Dendritic cell treated with granulocyte-macrophage colony-stimulating factor and Interleukin-4, amounts not matched to agents 40 ng/mL and 50 ng/mL, for 4 days (primary cell): ENCODE measurements around the gene MCC.

Source experiments
- H3K27ac Mint-ChIP-seq: one replicate; pipeline ENCODE4 v1.8.0; 2022; ENCODE audit warnings: mild to moderate bottlenecking, mixed read lengths
- H3K27me3 Mint-ChIP-seq: one replicate; pipeline ENCODE4 v1.8.0; 2022; ENCODE audit warnings: mild to moderate bottlenecking, mixed read lengths
- H3K36me3 Mint-ChIP-seq: one replicate; pipeline ENCODE4 v1.8.0; 2022; ENCODE audit warnings: low read depth, mixed read lengths
- H3K4me1 Mint-ChIP-seq: one replicate; pipeline ENCODE4 v1.8.0; 2022; ENCODE audit warnings: low read depth, mixed read lengths
- H3K4me3 Mint-ChIP-seq: one replicate; pipeline ENCODE4 v1.8.0; 2022; ENCODE audit warnings: mild to moderate bottlenecking, moderate library complexity, mixed read lengths
- H3K9me3 Mint-ChIP-seq: one replicate; pipeline ENCODE4 v1.8.0; 2022; ENCODE audit warnings: mixed read lengths
- intact Hi-C: fragments of 100-400 bp; cut with micrococcal nuclease; formaldehyde crosslinking; loops from one replicate; pipeline ENCODE4 v1.15.0; 2022

Gene MCC

DNA sequence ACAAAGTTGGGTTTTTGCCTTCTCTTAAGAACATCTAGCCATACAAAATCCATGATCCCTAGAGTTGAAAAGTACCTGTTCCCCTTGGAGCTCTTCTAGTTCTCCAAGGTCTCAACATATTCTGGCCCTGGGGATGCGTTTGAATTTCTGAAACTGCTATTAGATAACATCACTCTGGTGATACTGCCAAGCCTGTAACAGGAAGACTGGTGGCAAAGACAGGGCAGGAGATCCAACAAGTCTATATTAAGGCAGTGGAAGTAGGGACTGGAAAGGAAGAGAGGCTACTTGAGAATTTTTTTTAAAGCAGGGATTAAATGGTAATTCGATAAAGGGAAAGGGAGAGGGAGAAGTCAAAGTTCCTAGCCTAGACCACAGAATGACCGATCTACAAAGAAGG lies 264.9 kb downstream of the MCC start:
- intact Hi-C loops: no loop called here
- Mint-ChIP-seq H3K4me3 (no peak overlapping the region), H3K36me3 (no peaks in the 10 kb centered on the region), H3K9me3 (no peaks in the 10 kb centered on the region), H3K27me3 (peaks cover 8% of the 10 kb centered on the region), H3K4me1 (no peaks in the 10 kb centered on the region), H3K27ac (no peak overlapping the region)

DNA sequence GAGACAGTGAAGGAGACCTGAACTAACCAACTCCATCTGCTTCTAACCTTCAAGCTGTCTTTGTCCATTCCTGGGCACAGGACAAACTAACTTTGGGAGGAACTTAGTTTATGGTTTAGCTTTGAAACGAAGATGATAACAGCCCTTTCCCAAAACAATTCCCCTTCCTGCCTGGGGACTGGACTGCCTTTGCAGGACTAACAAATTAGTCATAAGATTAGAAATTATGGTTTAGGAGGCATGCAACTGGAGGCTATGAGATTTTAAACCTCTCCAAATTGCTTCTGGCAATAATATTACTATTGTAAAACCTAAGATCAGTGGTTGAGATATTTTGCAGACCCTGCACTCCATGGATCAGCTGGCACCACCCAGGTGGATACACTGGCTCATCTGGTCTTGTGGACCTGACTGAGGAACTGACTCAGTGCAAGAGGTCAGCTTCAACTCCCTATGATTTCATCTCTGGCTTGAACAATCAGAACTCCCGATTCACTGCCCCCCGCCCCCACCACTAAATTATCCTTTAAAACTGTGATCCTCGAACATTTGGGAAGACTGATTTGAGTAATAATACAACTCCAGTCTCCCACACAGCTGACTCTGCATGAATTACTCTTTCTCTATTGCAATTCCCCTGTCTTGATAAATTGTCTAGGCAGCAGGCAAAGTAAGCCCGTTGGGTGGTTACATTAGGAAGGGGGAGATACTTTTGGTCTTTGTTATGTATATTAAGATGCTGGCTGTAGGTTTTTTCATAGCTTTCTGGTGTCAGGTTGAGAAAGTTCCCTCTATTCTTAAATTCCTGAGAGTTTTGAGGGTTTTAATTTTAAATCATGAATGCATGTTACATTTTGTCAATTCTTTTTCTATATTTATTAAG lies 266.7 kb downstream of the MCC start:
- Mint-ChIP-seq H3K27me3 (peaks cover 8% of the 10 kb centered on the region), H3K9me3 (no peaks in the 10 kb centered on the region), H3K4me3 (no peak overlapping the region), H3K27ac (no peak overlapping the region), H3K4me1 (no peaks in the 10 kb centered on the region), H3K36me3 (no peaks in the 10 kb centered on the region)
- intact Hi-C loops: no loop called here

DNA sequence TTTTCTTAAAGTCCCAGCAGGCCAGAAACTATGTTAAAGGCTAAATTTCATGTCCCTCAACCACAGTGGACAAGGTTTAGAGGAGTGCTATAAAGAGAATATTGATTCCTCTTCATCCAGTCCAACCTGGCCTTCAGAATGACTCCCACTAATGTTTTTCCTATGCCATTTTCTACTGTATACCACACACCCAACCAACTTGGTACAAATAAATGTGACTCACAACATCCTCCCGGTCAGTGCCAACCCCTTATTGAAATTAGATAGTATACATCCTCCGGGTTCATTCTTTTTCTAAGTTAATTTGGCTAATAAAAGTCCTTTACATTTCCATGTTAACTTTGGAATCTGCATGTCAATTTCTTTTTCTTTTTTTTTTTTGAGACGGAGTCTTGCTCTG lies 268.6 kb downstream of the MCC start:
- Mint-ChIP-seq H3K9me3 (no peaks in the 10 kb centered on the region), H3K4me3 (no peak overlapping the region), H3K27ac (no peak overlapping the region), H3K36me3 (no peaks in the 10 kb centered on the region), H3K27me3 (peaks cover 2% of the 10 kb centered on the region), H3K4me1 (no peaks in the 10 kb centered on the region)
- intact Hi-C loops: no loop called here

DNA sequence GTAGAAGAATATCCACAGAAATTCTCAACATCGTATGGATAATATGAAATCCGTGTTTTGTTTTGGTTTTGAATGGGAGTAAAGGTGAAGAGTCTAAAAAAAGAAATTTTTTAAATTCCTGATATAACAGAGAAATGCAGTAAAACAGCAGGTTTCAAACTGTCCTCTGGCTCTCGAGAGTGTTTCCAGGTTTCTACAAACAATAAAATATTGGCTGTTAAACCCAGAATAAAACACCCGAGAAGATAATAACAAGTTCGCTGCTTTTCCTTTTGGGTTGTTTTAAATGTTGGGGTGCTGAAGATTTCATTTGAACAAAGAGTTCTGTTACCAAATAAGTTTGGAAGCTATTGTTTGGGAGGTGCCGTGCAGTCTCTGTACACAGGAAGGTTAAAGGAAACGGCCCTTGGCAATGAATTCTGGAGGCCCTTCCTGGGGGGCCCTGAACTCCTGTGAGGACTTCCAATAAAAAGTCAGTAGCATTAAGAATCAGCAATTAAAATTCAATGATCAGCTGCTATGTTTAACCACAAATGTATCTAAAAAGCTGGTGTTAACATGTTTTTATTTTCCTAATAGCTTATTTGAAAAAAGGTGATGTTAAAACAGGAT lies 269.2 kb downstream of the MCC start:
- Mint-ChIP-seq H3K4me3 (no peak overlapping the region), H3K36me3 (no peaks in the 10 kb centered on the region), H3K4me1 (no peaks in the 10 kb centered on the region), H3K27me3 (peaks cover 2% of the 10 kb centered on the region), H3K9me3 (no peaks in the 10 kb centered on the region), H3K27ac (no peak overlapping the region)
- intact Hi-C loops: no loop called here

DNA sequence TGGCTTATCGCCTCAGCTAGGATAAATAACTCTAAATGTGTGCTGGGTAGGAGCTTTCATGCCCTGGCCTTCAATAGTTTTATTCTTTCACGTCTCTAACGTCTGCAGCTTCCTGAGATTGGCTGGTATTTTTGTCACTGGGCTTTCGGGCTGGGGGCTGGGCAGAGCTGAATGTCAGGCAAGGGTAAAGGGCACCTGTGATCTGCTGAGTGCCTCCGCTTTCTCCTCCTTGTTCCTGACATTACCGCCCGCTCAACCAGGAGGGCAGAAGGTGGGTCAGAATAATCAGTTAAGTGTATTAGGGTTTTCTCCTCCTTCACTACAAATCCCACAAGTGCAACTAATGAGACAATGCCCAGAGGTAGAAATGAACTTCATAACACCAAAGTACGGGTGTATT lies 270.1 kb downstream of the MCC start:
- no peaks in the 10 kb centered on the region for H3K4me1 Mint-ChIP-seq
- peaks cover 2% of the 10 kb centered on the region for H3K27me3 Mint-ChIP-seq
- H3K36me3 Mint-ChIP-seq: no peaks in the 10 kb centered on the region
- intact Hi-C loops: no loop called here
- no peaks in the 10 kb centered on the region for H3K9me3 Mint-ChIP-seq
- H3K27ac Mint-ChIP-seq: no peak overlapping the region
- no peak overlapping the region for H3K4me3 Mint-ChIP-seq

DNA sequence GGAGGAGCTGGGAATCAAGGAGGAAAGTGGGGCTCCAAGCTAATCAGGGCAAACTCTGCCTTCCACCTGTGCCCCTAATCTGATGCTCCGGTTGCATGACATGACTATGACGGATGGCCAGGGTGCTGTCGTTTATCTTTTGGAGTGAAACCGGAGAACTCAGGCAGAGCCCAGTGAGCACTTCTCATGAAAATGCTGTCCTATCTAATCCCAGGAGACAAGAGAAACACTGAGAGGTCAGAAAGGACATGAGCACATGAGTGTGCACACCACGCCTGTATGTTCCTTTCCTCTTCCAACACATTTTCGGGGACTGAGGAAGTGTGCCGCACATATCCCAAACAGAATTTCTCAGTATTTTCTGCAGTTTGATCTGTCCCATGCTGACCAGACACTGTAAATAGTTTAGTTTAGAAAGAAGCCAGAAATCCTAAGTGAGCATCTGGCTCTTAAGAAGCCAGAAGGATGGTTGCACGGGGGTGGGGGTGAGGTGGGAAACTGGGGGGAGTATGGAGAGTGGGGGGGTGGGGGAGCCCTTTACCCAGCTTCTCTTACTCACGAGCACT lies 270.6 kb downstream of the MCC start:
- H3K27me3 Mint-ChIP-seq: peaks cover 2% of the 10 kb centered on the region
- intact Hi-C loops: no loop called here
- H3K27ac Mint-ChIP-seq: no peak overlapping the region
- H3K36me3 Mint-ChIP-seq: no peaks in the 10 kb centered on the region
- H3K4me1 Mint-ChIP-seq: no peaks in the 10 kb centered on the region
- H3K4me3 Mint-ChIP-seq: no peak overlapping the region
- no peaks in the 10 kb centered on the region for H3K9me3 Mint-ChIP-seq

DNA sequence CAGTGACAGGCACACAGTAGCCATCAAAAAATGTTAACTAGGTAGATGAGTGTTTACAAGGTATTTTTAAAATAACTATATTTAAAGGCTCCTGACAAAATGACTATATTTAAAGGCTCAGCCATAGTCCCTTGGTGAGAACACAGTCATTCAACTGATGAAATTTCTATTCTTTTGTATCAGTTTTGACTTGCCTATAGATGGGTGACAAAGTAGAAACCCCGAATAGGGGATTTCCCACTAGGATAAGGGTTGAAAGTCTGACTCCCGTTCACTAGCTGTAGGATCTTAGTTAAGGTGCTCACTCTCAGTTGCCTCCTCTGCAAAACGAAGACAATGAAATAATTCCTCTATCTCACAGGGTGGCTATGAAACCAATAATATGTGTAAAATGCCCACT lies 271.7 kb downstream of the MCC start:
- H3K27me3 Mint-ChIP-seq: peaks cover 2% of the 10 kb centered on the region
- H3K4me1 Mint-ChIP-seq: no peaks in the 10 kb centered on the region
- H3K27ac Mint-ChIP-seq: no peak overlapping the region
- no peak overlapping the region for H3K4me3 Mint-ChIP-seq
- intact Hi-C loops: no loop called here
- H3K36me3 Mint-ChIP-seq: no peaks in the 10 kb centered on the region
- H3K9me3 Mint-ChIP-seq: no peaks in the 10 kb centered on the region

DNA sequence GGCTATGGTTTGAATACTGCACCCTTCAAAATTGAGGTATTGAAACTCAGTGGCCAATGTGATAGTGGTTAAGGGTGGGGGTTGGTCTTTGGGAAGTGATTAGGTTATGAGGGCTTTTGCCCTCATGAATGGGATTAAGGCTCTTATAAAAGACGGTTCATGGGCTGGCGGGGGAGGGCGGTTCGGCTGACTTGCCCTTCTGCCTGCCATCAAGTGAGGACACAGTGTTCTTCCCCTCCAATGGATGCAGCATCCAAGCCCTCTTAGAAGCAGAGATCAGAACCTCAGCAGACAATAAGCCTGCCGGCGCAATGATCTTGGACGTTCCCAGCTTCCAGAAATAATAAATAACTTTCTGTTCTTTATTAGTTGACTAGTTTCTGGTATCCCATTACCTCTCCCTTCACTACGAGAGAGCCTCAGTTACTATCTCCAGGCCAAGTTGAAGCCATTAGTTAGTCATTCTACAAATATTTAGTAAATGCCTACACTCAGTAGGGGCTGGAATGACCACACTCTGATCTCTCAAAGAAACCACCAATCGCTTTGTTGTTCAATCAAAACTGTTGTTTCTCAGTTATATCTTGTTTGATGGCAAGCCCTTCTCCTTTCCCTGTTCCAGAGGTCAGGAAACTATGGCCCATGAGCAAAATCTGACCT lies 272.7 kb downstream of the MCC start:
- Mint-ChIP-seq H3K27ac (no peak overlapping the region), H3K9me3 (no peaks in the 10 kb centered on the region), H3K36me3 (no peaks in the 10 kb centered on the region), H3K4me1 (no peaks in the 10 kb centered on the region), H3K4me3 (no peak overlapping the region), H3K27me3 (no peaks in the 10 kb centered on the region)
- intact Hi-C loops: no loop called here

DNA sequence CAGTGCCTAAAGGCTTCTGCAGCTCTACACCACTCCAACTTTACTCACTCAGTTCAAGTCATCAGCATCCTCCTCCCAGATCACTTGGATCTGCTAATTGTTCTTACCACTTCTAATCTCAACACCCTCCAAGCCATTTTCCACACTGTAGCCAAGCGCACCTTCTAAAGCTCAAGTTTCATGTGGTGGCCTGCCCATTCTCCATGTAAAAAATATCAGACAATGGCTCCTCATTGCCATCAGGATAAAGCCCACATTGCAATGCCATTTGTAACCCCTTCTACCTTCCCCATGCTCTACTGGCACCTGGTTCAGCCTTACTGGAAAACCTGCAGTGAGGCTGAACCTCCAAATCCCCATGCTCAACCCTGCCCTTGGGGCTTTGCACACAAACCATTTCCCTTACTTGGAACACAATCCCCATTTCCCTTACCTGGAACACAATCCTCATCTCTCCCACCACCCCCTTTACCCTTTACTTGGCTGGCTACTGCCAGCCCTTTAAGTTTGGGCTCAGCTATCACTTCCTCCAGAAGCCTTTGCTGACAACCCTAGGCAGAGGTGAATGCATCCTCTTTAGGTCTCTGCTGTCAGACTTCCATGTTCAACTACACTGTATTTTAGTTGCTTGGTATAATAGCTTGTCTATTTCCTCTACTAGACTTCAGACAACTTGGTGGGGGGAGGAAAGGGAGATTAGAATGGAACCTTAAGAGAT lies 273.5 kb downstream of the MCC start:
- H3K27me3 Mint-ChIP-seq: no peaks in the 10 kb centered on the region
- H3K9me3 Mint-ChIP-seq: no peaks in the 10 kb centered on the region
- H3K4me3 Mint-ChIP-seq: no peak overlapping the region
- H3K36me3 Mint-ChIP-seq: no peaks in the 10 kb centered on the region
- no peak overlapping the region for H3K27ac Mint-ChIP-seq
- H3K4me1 Mint-ChIP-seq: no peaks in the 10 kb centered on the region
- intact Hi-C loops: no loop called here

DNA sequence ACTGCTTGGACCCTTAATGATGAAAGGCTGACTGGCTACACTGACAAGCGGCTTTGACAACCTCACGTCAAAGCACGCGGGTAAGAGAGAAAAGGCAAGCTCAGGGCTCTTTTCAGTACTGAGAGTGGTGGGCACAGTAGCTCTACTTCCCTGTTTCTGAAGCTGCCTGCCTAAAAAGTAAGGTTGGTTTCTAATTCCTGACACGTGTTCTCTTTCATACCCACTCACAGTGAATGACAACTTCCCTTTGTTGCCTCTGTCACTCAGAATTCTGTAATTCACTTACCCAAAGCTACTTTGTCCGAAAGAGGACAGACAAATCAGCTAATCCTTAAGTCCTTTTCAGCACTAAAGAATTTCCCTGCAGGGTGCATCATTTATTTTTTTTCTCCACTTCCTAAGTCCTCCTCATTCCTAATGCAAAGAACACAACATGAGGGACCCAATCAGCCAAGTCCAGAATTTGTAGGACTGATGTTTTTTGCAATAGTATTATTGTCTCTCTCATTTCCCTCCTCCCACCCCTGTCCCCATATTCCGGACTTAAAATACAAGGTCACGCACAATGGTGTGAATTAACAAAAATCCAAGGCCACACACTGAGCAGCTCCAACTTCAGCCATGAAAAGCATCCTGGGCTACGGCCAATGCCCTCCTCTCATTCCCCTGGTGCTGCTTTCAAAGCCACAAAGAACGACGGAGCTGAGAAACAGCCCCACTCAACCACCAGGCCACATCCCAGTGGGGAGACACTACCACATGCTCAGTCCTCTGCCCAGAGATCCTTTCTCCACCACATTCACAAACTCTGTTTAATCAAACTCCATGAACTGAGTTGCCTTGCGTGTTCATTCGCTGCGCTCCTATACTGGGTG lies 274.5 kb downstream of the MCC start:
- no peak overlapping the region for H3K4me3 Mint-ChIP-seq
- no peaks in the 10 kb centered on the region for H3K9me3 Mint-ChIP-seq
- intact Hi-C loops: no loop called here
- no peaks in the 10 kb centered on the region for H3K27me3 Mint-ChIP-seq
- H3K27ac Mint-ChIP-seq: no peak overlapping the region
- H3K4me1 Mint-ChIP-seq: no peaks in the 10 kb centered on the region
- no peaks in the 10 kb centered on the region for H3K36me3 Mint-ChIP-seq

DNA sequence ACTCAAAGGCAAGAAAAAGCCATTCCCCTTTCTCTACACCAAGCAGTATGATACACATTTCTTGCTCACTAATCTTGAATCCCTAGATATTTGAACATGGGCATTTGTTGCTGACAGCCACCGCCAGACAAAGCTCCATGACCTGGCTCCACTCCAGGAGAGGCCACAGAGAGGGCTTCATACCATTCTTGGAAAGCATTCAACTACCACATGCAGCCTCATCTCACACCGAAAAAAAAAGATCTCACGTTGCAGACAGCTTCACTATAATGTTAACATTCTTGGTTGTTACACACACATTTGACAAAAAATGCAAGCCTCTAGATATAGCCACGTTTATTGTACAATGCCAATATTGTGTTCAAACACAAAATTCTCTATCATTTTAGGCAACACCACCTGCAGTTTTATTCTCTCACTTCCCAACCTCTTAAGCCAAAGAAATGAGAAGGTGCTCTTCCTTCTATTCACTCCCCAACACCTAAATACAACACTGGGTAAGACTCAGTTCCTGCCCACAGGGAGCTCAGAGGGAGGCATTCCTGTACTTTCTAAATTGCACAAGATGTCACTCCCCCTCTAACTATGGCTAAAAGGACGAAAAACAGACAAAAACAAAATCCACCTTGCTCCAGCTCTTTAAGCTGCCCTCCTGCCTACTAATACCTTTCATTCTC lies 275.9 kb downstream of the MCC start:
- Mint-ChIP-seq H3K27ac (no peak overlapping the region), H3K9me3 (no peaks in the 10 kb centered on the region), H3K36me3 (no peaks in the 10 kb centered on the region), H3K4me3 (no peak overlapping the region), H3K27me3 (no peaks in the 10 kb centered on the region), H3K4me1 (no peaks in the 10 kb centered on the region)
- intact Hi-C loops: no loop called here

DNA sequence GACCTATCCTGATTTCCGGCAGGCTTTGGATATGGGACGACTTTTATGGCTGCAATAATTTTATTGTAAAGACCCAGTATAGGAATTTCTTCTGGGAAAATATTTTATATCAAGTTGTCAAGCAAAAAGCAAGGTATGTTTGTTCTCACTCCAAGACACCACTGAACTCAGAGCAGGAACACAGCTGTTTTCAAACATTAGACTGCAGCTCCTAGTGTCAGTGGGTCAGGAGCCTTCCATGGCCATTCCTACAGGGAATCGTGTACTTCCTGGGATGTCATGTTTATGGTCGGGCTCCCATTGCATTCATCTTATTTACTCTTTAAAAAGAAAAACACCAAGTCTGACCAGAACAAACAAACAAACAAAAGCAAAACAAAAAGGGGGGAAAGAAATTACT lies 278.8 kb downstream of the MCC start:
- H3K9me3 Mint-ChIP-seq: no peaks in the 10 kb centered on the region
- H3K36me3 Mint-ChIP-seq: no peaks in the 10 kb centered on the region
- H3K27ac Mint-ChIP-seq: no peak overlapping the region
- H3K27me3 Mint-ChIP-seq: no peaks in the 10 kb centered on the region
- intact Hi-C loops: no loop called here
- H3K4me1 Mint-ChIP-seq: no peaks in the 10 kb centered on the region
- no peak overlapping the region for H3K4me3 Mint-ChIP-seq

DNA sequence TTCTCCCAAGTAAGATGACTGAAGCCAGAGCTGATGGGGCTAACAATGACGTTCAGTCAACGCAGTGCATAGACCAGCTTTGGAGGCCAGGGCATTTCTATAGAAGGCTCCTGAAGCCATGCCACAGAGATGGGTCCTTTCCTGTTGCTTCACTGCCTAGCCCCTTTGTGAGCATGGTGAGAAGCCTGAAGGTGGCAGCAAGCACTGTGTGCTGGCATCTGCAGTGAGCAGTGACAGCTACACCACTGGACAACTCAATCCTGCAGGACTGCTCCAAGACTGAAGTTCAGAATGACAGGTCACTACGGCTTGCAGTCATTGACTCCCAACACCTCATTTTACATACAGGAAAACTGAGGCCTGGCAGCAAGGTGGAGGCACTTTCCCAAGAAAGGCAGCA lies 282.4 kb downstream of the MCC start:
- Mint-ChIP-seq H3K4me3 (no peak overlapping the region), H3K9me3 (no peaks in the 10 kb centered on the region), H3K27ac (no peak overlapping the region), H3K27me3 (peaks cover 1% of the 10 kb centered on the region), H3K36me3 (no peaks in the 10 kb centered on the region), H3K4me1 (no peaks in the 10 kb centered on the region)
- intact Hi-C loops: no loop called here
